ENCODE results near the gene PGBD5.

Gene PGBD5

DNA sequence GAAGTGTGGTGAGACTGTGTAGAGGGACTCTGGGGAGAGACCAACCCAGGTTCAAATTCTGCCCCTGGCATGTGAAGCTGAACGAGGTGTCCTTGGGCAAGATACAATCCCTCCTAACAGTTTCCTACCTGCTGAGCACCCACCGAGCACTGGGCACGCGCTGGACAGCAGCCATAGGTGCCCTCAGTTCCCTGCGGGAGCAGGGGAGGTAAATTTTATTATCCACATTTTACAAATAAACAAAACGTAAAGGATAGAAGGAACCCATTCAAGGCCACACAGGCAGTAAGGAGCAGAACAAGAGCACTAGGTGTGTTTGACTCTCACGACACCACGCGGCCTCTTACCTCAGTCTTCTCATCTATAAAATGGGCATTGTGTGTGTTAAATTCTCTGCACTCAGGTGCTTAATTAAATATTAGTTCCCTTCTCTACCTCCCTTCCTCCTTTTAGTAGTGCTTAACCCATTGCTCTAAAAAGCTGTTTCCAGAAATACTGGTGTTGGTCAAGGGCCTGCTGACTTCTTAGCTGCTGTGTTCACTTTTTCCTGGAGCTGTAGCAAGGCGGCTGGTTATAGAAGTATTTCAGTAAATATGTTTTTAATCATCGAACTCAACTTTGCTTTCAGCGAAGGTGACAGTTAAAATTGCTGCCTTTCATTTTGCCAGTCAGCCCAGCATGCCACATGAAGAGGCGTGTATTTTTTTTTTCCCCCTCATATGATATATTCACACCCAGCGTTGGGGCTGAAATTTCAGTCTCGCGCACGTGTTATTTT, 41.6 kb downstream of the PGBD5 start:
- H3K4me3 ChIP-seq (ENCODE audit: low read depth, low read length): no peak overlapping the region
- ChIA-PET POLR2A (no interaction called here), CTCF (no interaction called here)
- no peak for DNase-seq (ENCODE audit: low read depth, low spot score)
- TF ChIP-seq, protein P1, sequence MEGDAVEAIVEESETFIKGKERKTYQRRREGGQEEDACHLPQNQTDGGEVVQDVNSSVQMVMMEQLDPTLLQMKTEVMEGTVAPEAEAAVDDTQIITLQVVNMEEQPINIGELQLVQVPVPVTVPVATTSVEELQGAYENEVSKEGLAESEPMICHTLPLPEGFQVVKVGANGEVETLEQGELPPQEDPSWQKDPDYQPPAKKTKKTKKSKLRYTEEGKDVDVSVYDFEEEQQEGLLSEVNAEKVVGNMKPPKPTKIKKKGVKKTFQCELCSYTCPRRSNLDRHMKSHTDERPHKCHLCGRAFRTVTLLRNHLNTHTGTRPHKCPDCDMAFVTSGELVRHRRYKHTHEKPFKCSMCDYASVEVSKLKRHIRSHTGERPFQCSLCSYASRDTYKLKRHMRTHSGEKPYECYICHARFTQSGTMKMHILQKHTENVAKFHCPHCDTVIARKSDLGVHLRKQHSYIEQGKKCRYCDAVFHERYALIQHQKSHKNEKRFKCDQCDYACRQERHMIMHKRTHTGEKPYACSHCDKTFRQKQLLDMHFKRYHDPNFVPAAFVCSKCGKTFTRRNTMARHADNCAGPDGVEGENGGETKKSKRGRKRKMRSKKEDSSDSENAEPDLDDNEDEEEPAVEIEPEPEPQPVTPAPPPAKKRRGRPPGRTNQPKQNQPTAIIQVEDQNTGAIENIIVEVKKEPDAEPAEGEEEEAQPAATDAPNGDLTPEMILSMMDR (IDR thresholded peaks at IDR 0.05; ENCODE audit: insufficient read depth, low read length, missing control alignments): no peak

DNA sequence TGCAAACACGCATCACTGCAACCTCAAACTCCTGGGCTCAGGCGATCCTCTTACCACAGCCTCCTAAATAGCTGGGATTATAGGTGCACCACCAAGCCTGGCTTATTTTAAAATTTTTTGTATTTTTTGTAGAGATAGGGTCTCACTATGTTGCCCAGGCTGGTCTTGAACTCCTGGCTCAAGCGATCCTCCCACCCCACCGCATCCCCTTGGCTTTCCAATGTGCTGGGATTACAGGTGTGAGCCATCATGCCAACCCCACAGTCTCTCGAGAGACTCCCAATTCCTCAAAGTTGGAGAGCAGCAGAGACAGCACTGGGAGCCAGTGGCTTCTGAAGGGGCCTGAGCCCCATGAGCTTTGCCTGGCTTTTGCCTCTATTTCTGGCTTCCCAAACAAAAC, 42.7 kb downstream of the PGBD5 start:
- TF ChIP-seq, protein P1 (IDR thresholded peaks at IDR 0.05; ENCODE audit: insufficient read depth, low read length, missing control alignments): no peak
- ChIA-PET CTCF (no interaction called here), POLR2A (no interaction called here)
- H3K4me3 ChIP-seq (ENCODE audit: low read depth, low read length): no peak overlapping the region
- no peak for DNase-seq (ENCODE audit: low read depth, low spot score)

DNA sequence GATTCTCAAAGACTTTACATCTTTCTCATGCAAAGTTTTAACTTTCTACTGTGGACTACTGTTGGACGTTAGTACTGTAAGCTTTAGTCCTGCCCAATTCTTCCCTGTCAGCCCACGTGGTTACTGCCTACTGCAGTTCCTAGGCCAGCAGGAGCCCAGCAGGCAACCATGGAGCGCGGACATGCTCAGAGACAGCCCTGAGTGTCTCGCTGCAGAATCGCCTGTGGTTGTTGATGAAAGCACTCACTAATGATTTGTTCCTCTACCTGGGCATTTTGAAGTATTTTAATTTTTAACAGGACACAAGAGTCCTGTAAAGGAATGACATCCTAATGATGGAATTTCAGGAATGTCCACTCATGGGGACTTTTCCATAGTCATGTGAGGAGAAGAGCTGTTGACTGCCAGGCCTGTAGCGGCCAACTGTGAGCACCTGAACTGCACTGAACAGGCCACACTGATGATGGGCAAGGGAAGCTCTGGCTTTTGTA, 44.1 kb downstream of the PGBD5 start:
- DNase-seq (ENCODE audit: low read depth, low spot score): no peak
- POLR2A ChIA-PET: no interaction called here
- CTCF ChIA-PET: no interaction called here
- no peak overlapping the region for H3K4me3 ChIP-seq (ENCODE audit: low read depth, low read length)
- TF ChIP-seq, protein P1 (IDR thresholded peaks at IDR 0.05; ENCODE audit: insufficient read depth, low read length, missing control alignments): no peak

DNA sequence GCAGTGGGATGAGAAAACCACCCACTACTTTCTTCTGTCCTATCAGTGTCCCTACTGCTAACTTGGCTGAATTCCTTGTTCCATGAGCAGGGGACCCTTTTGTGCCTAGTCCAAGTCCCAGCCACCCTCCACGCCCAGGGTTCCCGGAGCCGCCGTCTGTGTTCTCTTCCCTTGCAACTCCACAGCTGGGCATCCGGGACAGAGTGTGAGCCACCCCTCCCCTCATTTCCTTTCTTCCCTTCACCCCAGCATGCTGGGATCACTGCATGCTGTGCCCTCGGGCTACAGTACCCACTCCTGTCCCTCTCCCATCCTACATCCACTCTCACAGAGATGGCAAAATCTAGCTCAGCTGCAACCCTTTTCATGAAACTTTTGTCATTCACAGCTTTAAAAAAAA, 44.5 kb downstream of the PGBD5 start:
- DNase-seq (ENCODE audit: low read depth, low spot score): no peak
- no peak overlapping the region for H3K4me3 ChIP-seq (ENCODE audit: low read depth, low read length)
- CTCF ChIA-PET: no interaction called here
- TF ChIP-seq, protein P1 (IDR thresholded peaks at IDR 0.05; ENCODE audit: insufficient read depth, low read length, missing control alignments): no peak
- POLR2A ChIA-PET: no interaction called here

DNA sequence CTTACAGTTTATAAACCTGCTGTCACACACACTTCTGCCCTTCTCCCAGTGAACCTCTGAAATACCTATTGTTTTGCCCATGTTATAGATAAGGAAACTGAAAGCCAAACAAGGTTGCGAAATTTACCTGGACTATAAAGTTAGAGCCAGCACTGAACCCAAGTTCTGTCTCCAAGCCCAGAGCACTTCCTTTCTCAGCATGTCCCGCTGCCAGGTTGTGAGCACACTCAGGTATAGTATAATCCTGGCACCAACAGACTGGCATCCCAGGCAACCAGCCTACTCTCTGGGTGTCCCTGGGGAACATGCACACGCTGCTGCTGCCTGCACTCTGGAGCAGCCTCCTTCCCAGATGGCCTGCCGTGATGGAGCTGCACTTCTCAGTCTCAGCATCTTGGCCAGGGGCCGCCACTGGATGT, 45.1 kb downstream of the PGBD5 start:
- TF ChIP-seq, protein P1 (IDR thresholded peaks at IDR 0.05; ENCODE audit: insufficient read depth, low read length, missing control alignments): no peak
- ChIA-PET POLR2A (no interaction called here), CTCF (no interaction called here)
- no peak overlapping the region for H3K4me3 ChIP-seq (ENCODE audit: low read depth, low read length)
- no peak for DNase-seq (ENCODE audit: low read depth, low spot score)

DNA sequence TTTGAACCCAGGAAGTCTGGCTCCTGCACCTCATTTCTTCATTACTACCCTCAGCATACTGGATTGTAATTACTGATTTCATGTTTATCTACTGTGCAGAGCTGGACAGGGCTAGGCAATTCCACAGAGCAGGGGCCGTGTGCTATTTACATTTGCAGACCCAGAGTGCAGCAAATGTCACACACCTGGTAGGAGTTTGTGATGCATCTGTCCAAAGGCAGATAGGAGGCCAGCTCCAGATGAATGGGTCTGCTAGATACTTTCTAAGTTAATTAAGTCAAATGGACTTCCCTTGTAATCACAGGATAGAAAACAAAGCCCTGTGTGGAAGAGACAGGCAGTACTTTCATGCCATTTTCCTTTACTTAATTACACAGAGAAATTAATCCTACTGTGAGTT, 46.2 kb downstream of the PGBD5 start:
- ChIA-PET POLR2A (no interaction called here), CTCF (no interaction called here)
- H3K4me3 ChIP-seq (ENCODE audit: low read depth, low read length): no peak overlapping the region
- TF ChIP-seq, protein P1 (IDR thresholded peaks at IDR 0.05; ENCODE audit: insufficient read depth, low read length, missing control alignments): no peak
- no peak for DNase-seq (ENCODE audit: low read depth, low spot score)
